22Rv1 (cell line): ENCODE data around the gene GPRC5C.

Source experiments
- H3K27ac ChIP-seq: fragments of 450-650 bp; 2 replicates; pipeline ENCODE4 v1.5.1; 2017
- CTCF ChIP-seq: fragments of 450-650 bp; IDR thresholded peaks from 2 replicates; pipeline ENCODE4 v1.5.1; 2017; ENCODE audit warnings: mild to moderate bottlenecking
- ZFX ChIP-seq: fragments of 450-650 bp; IDR thresholded peaks from 2 replicates; pipeline ENCODE4 v1.6.1; 2017; ENCODE audit warnings: antibody characterized with exemption, borderline replicate concordance

GPRC5C gene

GRCh38 chr17:74442670-74443515, 11.0 kb downstream of the GPRC5C start:
- peak overlapping the region; percentile 40 for H3K27ac ChIP-seq
- TF ChIP-seq CTCF (no peak), ZFX (no peak)

GRCh38 chr17:74443516-74444296, 11.8 kb downstream of the GPRC5C start:
- no peak overlapping the region for H3K27ac ChIP-seq
- TF ChIP-seq CTCF (no peak), ZFX (no peak)

- no peak overlapping the region for H3K27ac ChIP-seq
- TF ChIP-seq CTCF (no peak), ZFX (no peak)
These were observed 12.5 kb downstream of the GPRC5C start for GRCh38 chr17:74444406-74444805.

- H3K27ac ChIP-seq = no peak overlapping the region
- TF ChIP-seq ZFX (no peak), CTCF (no peak)
These were observed 13.3 kb downstream of the GPRC5C start for GRCh38 chr17:74445158-74445557.

GRCh38 chr17:74446551-74447500, 14.9 kb downstream of the GPRC5C start:
- H3K27ac ChIP-seq = no peak overlapping the region
- TF ChIP-seq ZFX (no peak), CTCF (no peak)

GRCh38 chr17:74447628-74448159, 15.8 kb downstream of the GPRC5C start:
- no peak for TF ChIP-seq ZFX
- TF ChIP-seq CTCF = no peak
- H3K27ac ChIP-seq = no peak overlapping the region
